ENCODE results near the gene FCGR1A. TPM values are rescaled to one million over a fixed set of nuclear protein-coding genes. Genes with fewer than 3 reads are reported as not detected.
"Not testable (repeated sequence)": the region's sequence is repeated elsewhere in the genome, so short reads cannot be mapped to it uniquely, and the experiment has no call there.

The FCGR1A gene
- total RNA-seq, 1 donor from 2014 or later = not detected

- DNase-seq (ENCODE audit: low read depth) = not testable (repeated sequence)
Measured at GRCh38 chr1:149775510-149776147, 6.9 kb upstream of the FCGR1A start.

GRCh38 chr1:149777084-149777483 lies 5.4 kb upstream of the FCGR1A start:
- not testable (repeated sequence) for DNase-seq (ENCODE audit: low read depth)

- DNase-seq (ENCODE audit: low read depth) = not testable (repeated sequence)
Measured at GRCh38 chr1:149778313-149778712, 4.2 kb upstream of the FCGR1A start.

GRCh38 chr1:149781413-149781984 lies 995 bp upstream of the FCGR1A start:
- not testable (repeated sequence) for DNase-seq (ENCODE audit: low read depth)

GRCh38 chr1:149783289-149783688 lies 795 bp downstream of the FCGR1A start:
- not testable (repeated sequence) for DNase-seq (ENCODE audit: low read depth)

- not testable (repeated sequence) for DNase-seq (ENCODE audit: low read depth)
Measured at GRCh38 chr1:149783868-149784267, 1.4 kb downstream of the FCGR1A start.

GRCh38 chr1:149787688-149788451 lies 5.4 kb downstream of the FCGR1A start:
- not testable (repeated sequence) for DNase-seq (ENCODE audit: low read depth)

- DNase-seq (ENCODE audit: low read depth) = peak; percentile 35
Measured at GRCh38 chr1:149792502-149792901, 10.0 kb downstream of the FCGR1A start.

GRCh38 chr1:149792912-149793515 lies 10.5 kb downstream of the FCGR1A start:
- peak; percentile 53 for DNase-seq (ENCODE audit: low read depth)

GRCh38 chr1:149793885-149794284 lies 11.4 kb downstream of the FCGR1A start:
- DNase-seq (ENCODE audit: low read depth) = not testable (repeated sequence)

- not testable (repeated sequence) for DNase-seq (ENCODE audit: low read depth)
Measured at GRCh38 chr1:149801628-149802027, 19.1 kb downstream of the FCGR1A start.

- DNase-seq (ENCODE audit: low read depth) = not testable (repeated sequence)
Measured at GRCh38 chr1:149804417-149805080, 22.1 kb downstream of the FCGR1A start.

GRCh38 chr1:149810697-149811405 lies 28.4 kb downstream of the FCGR1A start:
- not testable (repeated sequence) for DNase-seq (ENCODE audit: low read depth)

- not testable (repeated sequence) for DNase-seq (ENCODE audit: low read depth)
Measured at GRCh38 chr1:149811514-149811889, 29.0 kb downstream of the FCGR1A start.

- peak; percentile 89 for DNase-seq (ENCODE audit: low read depth)
Measured at GRCh38 chr1:149811890-149812829, 29.7 kb downstream of the FCGR1A start.

- DNase-seq (ENCODE audit: low read depth) = peak; percentile 46
Measured at GRCh38 chr1:149812893-149813801, 30.7 kb downstream of the FCGR1A start.

- DNase-seq (ENCODE audit: low read depth) = not testable (repeated sequence)
Measured at GRCh38 chr1:149820387-149820786, 37.9 kb downstream of the FCGR1A start.

GRCh38 chr1:149826555-149826954 lies 44.1 kb downstream of the FCGR1A start:
- not testable (repeated sequence) for DNase-seq (ENCODE audit: low read depth)

All from myocyte (in vitro differentiated cells).